GM19035 (cell line): Measurements from ENCODE around the gene SLC38A3.

Source experiments
- ATAC-seq: cut with Tn5 transposase; IDR thresholded peaks from one replicate; pipeline ENCODE4 v1.9.1; 2021; ENCODE audit not compliant: unreplicated experiment

SLC38A3 gene

GRCh38 chr3:50168791-50169190 is 36.3 kb upstream of the SLC38A3 start:
- ATAC-seq = no peak

DNA sequence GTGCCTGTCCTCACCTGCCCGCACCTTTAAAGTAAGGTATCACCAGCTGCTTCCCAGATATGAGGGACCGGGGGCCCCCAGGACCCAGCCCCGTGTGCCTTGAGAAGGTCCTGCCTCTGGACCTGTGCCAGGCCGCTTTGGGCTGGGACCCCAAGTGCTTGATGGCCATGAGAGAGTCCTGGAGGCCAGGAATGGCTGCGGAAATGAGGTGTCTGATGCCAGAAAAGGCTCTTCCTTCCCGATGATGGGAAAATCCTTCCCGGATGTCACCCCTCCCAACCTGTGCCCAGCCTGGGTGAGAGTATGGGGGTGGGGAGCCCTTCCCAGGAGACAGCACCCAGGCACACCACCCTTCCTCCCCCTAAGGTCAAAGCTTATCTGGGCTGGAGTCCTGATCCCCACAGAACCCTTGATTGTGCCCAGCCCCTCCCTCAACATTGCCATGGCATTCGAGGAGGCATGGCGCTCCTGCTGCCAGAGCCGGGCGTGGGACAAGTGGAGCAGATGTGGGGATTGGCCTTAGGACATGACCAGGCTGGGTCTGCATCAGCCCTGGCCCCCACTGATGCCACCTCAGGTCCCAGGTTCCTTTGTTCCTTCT is 35.7 kb upstream of the SLC38A3 start:
- no peak for ATAC-seq

- no peak for ATAC-seq
These were observed 35.2 kb upstream of the SLC38A3 start for GRCh38 chr3:50169858-50170257.

DNA sequence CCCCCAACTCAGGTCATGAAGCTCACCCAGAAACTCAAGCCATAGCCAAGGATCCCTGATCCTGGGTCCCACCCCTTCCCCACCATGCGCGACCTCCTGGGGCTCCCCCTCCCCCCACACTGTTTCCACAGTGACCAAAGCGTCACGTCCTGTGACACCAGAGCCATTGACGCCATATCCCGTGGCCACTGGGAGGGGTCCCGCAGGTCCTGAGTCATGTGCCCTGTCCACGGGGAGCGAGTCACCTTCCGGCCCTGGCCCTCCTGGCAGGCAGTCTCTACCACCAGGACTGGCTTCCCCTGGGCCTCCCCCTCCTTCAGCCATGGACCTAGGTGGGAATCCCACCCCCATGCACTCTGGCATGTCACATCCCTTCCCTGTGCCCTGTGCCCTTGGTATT is 34.4 kb upstream of the SLC38A3 start:
- ATAC-seq = no peak

DNA sequence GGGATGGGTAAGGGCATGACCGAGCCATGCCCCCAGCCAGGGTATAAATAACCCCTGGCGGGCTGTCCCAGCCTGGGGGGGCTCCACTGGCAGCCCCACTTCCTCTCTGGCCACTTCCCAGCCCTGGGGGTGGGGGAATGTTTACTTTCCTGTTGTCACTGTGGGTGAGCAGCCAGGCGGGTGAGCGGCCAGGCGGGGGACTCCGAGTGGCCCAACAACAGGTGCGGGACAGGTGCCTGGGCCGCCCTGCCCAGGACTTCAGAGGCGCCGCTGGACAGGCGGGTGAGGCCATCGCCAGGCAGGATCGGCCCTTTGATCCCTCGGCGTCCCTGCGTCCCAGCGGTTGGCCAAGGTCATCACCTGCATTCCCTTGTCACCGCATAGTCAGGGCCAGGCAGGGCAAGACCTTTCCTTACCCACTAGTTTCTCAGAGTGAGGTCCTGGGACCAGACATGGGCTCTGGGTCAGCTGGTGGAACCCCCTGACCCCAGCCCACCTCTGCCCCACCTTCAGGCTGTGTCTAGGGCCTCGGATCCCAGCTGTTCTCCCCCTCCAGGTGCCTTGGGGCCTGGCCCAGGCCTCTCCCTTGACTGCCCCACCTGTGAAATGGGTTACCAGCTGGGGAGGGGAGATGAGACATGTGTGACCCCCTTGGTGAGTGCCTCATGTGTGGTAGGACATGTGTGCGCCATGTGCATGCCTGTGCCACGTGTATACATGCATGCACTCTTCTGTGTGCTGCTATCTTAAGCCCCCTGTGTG is 33.4 kb upstream of the SLC38A3 start:
- ATAC-seq = no peak

DNA sequence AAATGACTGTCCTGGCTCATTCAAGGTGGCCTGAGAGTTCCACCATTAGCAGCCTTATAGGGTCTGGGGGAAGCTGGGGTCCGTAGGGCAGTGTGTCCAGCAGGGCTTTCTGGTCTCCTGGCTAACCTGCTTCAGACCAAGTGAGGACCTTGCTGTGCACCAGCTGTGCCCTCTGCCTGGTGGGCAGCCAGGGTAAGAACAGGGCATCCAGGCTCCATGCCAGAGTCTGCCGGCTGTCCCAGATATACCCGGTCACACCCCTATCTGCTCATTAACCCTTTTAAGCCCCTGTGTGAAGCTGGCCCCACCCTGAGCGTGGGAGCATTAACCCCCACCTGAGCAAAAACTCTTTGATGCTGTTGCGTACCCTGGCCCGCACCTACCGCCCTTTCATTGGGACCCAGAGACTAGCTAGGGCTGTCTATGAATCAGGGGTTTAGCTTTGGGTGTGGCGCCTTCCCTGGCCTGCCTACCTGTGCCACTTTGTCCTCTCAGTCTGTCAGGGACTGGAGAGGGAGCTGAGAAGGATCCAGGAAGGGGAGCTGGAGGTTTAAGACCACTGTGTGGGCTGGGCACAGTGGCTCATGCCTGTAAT is 32.3 kb upstream of the SLC38A3 start:
- ATAC-seq = no peak

GRCh38 chr3:50173685-50174516 is 31.2 kb upstream of the SLC38A3 start:
- no peak for ATAC-seq

DNA sequence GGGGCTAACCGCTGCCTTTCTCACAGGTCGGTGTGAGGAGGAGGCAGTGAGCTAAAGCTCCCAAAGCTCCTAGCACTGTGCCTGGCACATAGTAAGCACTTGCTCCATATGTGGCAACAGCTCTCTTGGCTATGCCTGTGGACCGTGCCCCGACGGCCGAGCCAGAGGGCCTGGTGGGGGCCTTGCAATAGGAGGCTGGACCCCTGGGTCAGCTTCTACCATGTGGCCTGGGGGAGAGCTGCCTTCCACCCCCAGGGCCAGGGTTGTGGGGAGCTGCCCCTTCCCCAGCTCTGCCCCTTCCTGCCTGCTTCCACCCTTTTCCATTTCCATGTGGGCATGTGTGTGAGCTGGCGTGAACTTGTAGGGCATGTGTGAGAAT is 30.6 kb upstream of the SLC38A3 start:
- no peak for ATAC-seq

- no peak for ATAC-seq
These were observed 30.0 kb upstream of the SLC38A3 start for GRCh38 chr3:50174947-50175524.

DNA sequence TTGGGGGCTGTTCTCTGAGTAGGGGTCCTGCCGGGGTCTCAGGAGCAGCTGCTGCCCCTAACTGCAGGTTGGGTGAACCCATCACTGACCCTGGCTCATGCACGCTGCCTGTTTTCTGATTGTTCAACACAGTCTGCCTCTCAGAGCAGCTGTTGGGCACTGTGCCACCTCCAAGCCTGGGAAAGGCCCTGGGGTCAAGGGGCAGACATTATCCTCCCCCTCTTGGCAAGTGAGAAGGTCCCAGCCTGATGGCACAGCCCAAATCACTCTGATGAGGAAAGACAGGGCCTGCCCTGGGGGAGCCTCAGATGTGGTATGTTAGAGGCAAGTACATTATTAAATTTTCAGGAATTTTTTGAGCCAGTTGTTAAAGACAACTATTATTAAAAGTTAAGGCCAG is 27.7 kb upstream of the SLC38A3 start:
- ATAC-seq = no peak

GRCh38 chr3:50179710-50180109 is 25.4 kb upstream of the SLC38A3 start:
- ATAC-seq = no peak

GRCh38 chr3:50181985-50182384 is 23.1 kb upstream of the SLC38A3 start:
- ATAC-seq = no peak

DNA sequence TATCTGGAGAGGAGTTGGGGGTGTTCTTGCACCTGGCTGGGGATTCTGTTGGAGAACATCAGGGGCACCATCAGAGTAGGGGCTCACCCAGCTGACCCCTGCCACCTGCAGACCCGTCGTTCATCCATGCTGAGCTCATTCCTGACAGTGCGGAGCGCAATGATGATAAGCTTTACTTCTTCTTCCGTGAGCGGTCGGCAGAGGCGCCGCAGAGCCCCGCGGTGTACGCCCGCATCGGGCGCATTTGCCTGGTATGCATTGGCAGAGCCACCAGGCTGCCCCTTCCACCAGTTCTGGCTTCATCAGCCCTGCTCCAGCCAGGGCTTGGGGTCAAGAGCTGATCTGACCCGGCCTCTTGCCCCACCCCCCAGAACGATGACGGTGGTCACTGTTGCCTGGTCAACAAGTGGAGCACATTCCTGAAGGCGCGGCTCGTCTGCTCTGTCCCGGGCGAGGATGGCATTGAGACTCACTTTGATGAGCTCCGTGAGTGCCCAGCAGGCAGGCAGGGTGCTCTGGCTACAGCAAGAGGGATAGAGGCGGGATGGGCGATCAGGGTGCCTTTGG is 22.5 kb upstream of the SLC38A3 start:
- ATAC-seq = no peak

DNA sequence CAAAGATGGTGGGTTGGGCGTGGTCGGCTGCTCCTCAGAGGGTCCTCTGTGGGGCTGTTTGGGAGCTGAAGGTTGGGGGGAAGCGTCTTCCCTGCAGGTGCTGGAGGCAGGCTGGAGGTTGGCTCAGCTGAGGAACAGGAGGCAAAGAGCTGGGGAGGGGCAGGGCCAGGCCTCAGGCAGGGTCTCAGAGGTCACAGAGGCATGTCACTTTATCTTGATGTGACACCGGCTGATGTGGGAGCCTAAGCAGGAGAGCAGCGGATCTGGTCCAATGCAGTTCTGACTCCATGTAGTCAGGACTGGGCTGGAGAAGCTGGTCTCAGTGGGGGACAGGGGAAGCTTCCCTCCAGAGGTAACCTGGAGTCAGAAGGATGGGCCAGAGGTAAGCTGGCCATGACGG is 21.3 kb upstream of the SLC38A3 start:
- no peak for ATAC-seq

GRCh38 chr3:50184242-50184978 is 20.7 kb upstream of the SLC38A3 start:
- no peak for ATAC-seq

DNA sequence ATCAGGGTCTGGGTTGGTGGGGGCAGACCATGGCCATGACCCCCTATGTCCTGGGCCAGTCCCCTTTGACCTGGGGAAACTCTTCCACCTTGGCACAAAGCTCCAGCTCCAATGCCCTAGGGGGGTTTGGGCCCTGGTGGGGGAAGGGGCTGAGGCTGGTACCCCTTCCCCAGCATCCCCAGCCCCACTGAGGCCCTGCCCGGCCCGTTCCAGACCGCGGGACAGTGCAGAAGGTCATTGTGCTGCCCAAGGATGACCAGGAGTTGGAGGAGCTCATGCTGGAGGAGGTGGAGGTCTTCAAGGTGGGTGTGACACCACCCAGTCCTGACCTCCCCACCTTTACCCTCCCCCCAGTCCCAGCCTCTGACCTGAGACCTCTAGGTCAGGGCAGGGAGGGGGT is 19.8 kb upstream of the SLC38A3 start:
- no peak for ATAC-seq

DNA sequence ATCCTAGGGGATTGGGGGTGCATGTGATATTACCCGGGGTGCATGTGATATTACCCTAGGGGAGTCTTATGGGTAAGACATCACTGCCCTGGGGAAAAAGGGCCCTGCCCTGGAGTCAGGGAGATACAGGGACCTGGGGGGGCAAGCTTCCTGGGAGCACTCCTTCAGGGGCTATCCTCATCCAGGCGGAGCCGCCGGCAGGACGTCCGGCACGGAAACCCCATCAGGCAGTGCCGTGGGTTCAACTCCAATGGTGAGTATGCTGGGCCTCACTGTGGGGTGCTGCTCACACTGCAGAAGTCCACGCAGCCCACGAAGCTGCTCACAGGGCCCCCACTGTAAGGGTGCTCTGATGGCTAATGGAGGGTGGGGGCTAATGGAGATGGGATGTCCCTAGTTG is 19.0 kb upstream of the SLC38A3 start:
- ATAC-seq = no peak

DNA sequence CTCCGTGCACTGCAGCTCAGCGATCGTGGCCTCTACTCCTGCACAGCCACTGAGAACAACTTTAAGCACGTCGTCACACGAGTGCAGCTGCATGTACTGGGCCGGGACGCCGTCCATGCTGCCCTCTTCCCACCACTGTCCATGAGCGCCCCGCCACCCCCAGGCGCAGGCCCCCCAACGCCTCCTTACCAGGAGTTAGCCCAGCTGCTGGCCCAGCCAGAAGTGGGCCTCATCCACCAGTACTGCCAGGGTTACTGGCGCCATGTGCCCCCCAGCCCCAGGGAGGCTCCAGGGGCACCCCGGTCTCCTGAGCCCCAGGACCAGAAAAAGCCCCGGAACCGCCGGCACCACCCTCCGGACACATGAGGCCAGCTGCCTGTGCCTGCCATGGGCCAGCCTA is 17.3 kb upstream of the SLC38A3 start:
- no peak for ATAC-seq

DNA sequence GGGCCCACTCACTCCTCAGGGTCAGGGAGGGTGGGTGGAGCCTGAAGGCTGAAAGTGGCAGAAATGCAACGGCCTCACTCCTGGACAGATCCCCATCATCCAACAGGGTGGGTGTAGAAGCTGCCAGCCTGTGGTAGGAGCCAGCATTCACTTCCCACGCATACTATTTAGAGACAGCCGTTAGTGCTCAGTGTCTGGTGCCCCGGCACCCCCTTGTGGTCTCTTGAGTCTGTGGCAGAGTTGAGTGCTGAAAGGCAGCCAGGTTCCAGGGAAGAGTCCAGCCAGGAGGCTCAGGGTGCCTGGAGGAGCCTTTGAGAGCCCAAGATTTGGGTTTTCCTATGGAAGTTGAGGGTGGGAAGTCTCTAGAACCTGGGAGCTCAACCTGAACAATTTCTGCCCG is 15.8 kb upstream of the SLC38A3 start:
- no peak for ATAC-seq

DNA sequence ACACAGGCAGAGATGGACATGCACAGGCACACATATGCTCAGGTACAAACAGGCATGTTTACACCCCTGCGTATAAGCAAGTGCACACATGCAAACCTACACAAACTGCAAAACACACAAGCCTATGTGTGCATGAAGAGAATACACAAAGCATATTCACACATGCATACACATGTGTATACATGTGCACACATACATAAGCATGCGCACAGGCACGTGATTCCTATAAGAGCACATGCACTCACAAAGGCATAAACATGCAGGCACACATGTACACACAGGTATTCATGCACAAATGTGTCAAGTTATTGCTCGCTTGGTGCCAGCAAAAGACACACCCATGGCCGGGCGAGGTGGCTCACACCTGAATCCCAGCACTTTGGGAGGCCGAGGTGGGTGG is 15.1 kb upstream of the SLC38A3 start:
- no peak for ATAC-seq
